Peyer's patch (tissue), 4 donors: Measurements from ENCODE around the gene LYZL6.

Experiments used
- POLR2A ChIP-seq, 2 donors: fragments of 450-650 bp; IDR thresholded peaks; one replicate each; pipeline ENCODE4 v1.5.1; 2017; ENCODE audit warnings: antibody characterized with exemption in 2 of 2, mild to moderate bottlenecking in 2 of 2, moderate library complexity in 2 of 2
- TF ChIP-seq, protein P1 (sequence below), 6 experiments: fragments of 450-650 bp in 4 of 6; fragments of 200-600 bp in 2 of 6; sonication (generic) in 1 of 6; IDR thresholded peaks; one replicate each; pipeline ENCODE4 v1.5.1; 2017 to 2019; ENCODE audit warnings: antibody characterized with exemption in 6 of 6, mild to moderate bottlenecking in 3 of 6, moderate library complexity in 1 of 6

DNA sequence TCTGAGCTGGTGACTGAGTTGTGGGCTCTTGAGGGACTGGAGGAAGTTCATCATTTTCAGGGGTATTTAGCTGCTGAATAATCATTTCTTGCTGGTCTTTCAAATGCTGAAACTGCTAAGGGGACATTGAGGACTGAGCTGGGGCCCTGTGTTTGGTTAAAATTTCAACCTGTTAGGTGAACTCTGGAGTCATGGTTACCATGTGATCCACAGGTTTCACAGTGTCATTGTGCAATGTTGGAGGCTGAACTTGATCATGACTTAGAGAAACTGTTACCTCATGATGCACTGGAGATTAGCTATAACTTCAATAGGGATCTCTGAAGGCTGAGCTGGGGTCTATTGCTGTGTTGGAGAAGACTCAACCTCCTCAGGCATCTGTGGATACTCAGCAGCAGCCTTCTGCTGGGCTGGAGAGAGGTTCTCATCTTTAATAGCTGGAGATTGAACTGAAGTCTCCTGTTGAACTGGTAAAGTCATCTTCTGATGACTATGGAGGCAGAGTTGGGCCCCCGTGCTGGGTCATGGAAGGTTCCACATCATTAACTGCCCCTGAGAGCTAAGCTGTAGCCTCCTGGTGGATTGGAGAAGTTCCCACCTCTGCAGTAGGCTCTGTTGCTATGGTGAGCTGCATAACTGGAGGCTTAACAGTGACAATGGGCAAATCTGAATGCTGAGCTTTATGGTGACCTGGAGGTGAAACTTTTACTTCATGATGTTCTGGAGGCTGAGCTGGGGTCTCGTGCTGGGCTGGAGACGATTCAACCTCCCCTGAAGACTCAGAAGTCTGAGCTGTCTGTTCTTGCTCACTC, 28.2 kb downstream of the LYZL6 start:
- TF ChIP-seq, protein P1, sequence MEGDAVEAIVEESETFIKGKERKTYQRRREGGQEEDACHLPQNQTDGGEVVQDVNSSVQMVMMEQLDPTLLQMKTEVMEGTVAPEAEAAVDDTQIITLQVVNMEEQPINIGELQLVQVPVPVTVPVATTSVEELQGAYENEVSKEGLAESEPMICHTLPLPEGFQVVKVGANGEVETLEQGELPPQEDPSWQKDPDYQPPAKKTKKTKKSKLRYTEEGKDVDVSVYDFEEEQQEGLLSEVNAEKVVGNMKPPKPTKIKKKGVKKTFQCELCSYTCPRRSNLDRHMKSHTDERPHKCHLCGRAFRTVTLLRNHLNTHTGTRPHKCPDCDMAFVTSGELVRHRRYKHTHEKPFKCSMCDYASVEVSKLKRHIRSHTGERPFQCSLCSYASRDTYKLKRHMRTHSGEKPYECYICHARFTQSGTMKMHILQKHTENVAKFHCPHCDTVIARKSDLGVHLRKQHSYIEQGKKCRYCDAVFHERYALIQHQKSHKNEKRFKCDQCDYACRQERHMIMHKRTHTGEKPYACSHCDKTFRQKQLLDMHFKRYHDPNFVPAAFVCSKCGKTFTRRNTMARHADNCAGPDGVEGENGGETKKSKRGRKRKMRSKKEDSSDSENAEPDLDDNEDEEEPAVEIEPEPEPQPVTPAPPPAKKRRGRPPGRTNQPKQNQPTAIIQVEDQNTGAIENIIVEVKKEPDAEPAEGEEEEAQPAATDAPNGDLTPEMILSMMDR (IDR thresholded peaks at IDR 0.05) = no peak
- TF ChIP-seq POLR2A (IDR thresholded peaks at IDR 0.05) = no peak
